Left renal pelvis (tissue), 4 donors: Measurements from ENCODE around the gene MED13L. TPM values are rescaled to one million over a fixed set of nuclear protein-coding genes. Genes with fewer than 3 reads are reported as not detected.

Experiments
- DNase-seq, 4 donors: peaks; one replicate each; pipeline ENCODE4 v3.0.0-alpha.2; 2013; ENCODE audit warnings: low read depth in 4 of 4, low spot score in 3 of 4
- polyA plus RNA-seq, 4 donors: library from polyadenylated mRNA; unstranded; fragments of 120-200 nt; gene quantifications; one replicate each; pipeline ENCODE4 v1.2.1, GENCODE V29; 2013; ENCODE audit not compliant: insufficient read length in 4 of 4

The MED13L gene
- polyA plus RNA-seq = 10 to 100 TPM; 75.8 to 90.8 (median 87.4) TPM

DNA sequence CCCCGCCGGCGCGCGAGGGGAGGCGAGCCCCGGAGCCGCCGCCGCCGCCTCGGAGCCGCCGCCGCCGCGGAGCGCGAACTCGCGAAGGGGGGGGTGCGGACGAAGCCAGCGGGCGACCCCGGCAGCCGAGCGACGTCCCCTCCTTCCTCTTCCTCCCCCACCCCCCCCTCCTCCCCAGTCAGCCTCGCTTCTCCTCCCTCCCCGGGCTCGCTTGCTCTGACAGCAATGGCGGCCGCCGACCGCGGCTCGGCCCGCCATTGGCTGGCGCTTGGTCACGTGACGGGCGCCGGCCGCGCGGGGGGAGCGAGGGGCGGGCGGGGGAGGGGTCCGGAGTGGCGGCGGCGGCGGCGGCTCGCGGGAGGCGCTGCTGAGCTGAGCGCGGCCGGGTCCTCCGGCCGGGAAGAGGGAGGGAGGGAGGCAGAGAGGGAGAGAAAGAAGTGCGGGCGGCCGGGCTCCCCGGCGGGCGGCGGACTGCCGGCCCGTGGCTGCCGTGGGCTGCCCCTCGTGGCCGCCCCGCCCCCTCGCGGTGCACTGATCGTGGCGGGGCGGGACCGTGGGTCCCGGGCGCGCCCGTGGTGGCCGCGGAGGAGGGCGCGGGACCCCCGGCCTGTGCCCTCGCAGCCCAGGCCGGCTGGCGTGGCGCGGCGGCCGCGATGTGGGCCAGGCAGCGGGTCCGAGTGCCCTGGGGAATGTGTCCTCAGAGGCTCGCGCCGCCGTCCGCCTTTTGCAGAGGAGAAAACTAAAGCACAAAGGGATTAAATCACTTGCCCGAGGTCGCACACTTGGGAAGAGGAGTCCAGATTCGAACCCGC lies at the start of gene MED13L:
MED13L (minus strand) TSS at position 227 of the 812 bp plus-strand sequence. CDS start 562 bp downstream, outside the sequence.
- peak; percentile 67 to 76 (median 72) for DNase-seq

DNA sequence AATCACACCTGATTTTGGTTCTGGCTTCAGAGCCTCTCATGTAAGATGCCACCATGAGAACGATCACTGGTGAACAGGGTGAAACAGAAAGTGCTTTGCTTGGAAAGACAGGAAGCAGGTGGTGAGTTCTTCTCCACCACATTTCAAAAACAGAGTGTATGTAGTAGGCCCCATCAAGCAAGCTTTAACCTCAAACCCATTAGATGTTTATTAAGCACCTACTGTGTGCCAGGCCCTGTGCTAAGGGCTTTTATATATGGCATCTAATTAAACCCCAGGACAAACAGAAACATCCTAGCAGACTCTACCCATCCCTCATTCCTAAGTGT lies 47.8 kb upstream of the MED13L start:
- no peak for DNase-seq

DNA sequence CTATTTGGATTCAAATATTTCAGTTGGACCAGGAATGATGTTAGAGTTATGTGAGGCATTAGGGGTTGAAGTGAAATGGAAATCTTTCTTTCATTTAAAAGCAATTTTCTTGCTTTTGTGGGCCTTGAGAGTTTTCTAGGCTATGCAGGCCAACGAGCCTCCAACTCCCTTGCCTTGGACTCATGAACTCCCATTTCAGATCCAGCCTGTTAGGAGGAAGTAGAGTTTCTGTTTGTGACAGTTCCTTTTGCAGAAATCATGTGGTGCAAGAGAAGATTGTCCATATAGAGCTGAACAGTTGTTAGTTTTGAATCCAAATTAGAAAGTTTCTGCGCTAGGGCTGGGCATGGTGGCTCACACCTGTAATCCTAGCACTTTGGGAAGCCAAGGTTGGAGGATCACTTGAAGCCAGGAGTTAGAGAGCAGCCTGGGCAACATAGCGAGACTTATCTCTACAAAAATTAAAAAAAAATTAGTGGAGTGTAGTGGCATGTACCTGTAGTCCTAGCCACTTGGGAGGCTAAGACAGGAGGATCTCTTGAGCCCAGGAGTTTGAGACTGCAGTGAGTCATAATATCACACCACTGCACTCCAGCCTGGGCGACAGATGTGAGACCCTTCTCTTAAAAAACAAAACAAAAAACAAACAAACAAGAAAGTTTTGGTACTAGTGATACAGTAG lies 47.3 kb upstream of the MED13L start:
- no peak for DNase-seq

- DNase-seq = no peak
Measured at GRCh38 chr12:116323406-116324386, 46.2 kb upstream of the MED13L start.

- no peak for DNase-seq
Measured at GRCh38 chr12:116321913-116322312, 44.4 kb upstream of the MED13L start.

DNA sequence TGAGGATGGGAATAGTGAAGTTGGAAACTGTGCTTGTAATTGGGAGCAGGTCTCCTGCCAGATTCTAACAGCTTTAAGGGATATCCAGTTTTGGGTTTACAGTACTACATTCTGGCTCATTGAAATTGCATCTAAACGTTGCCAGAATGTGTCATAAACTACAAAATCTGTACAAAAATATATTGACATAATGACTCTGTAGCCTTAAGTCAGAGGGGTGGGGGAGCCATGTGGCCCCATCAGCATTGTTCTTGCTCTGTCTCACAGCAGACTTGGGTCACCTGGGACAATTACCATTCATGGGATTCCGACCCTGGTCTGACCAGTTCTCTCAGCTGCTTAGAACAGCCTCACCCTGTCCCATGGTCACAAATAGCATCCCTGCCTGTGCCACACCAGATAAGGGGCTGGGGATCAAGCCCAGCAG lies 43.3 kb upstream of the MED13L start:
- no peak for DNase-seq

DNA sequence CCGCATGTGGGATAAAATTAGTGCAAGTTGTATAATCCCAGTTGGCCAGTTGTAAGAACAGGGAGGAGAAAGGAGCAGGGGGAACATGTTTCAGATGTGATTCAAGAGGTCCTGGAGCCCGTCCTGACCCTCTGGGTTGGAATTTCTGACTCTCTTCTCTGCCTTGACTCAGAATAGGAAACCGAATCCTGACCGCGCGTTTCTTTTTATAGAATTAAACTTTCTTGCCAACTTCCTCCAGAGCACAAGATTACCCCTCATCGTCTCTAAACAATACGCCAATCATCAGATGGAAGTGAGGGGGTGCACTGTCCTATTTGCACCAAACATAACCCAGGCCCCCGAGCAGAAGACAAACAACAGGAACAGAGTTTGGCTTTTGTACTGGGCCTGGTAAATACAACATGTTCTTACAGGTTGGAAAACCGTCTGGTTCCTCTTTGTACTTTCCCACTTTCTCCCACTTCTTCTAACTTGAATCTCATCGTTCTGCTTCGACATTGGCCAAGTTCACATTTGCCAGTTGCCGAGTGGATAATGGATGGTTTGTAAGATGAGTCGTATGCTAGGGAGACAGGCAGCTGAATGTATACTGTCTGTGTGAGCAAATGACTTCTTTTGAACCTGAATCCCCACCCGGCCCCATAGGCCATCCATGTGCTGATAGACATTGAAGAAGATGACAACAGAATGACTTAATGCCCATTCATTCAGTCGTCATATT lies 42.6 kb upstream of the MED13L start:
- DNase-seq = no peak

DNA sequence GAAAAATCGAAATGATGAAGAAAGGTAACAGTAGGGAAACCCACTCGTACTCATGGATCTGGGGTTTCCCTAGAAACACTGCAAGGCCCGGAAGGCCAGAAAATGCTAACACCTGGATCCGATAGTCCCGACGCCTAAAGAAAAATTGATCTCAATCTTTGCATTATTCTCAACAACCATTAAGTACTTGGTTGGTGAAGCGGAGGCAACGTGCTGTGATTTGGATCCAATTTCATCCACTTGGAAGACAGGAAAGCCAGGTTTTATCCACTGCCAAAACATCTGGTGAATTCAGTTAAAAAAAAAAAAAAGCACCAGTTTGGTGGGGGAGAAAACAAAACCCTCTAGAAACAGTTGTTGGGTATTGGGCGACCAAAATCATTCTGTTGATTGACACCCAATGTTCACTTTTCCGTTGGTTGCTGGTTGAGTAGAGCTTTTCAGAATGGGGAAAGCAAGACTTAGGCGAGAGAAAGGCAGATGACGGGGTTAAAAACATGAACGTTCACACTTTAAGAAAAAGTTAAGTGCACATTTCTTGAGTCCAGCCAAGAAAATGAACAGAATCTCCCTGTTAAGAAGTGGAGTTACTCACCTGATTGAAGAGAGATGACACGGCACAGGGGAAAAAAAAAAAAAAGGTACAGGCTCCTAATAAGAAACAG lies 41.9 kb upstream of the MED13L start:
- no peak for DNase-seq

DNA sequence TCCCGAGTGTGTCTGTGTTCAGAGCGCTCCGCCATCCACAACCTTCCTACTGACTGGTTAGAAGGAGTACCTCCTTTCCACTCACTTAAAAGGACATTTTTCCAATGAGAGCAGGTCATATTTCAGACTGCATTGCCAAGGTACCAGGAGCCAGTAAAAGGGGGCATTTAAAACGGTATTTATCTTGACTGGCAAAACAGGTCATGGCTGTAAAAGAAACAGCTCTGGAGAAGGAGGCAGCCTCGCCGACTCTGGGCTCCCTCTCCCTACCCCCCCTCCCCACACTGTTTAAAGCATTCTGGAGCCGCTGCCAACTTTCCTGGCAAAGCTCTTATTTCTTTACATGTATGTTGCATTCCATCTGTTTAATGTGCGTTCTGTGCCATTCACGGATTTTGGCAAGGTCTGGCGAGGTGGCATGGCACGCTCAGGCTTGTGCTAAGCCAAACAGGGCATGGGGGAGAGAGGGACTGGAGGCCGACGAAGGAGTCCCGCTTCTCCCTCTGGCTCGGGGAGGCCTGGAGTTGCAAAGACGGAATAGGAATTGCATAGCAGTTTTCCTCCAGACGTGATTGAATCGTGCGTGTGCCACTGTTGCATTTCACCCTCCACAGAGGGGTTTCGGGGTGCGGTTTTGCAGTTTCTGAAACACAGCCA lies 41.2 kb upstream of the MED13L start:
- no peak for DNase-seq

- no peak for DNase-seq
Measured at GRCh38 chr12:116317986-116318575, 40.6 kb upstream of the MED13L start.

DNA sequence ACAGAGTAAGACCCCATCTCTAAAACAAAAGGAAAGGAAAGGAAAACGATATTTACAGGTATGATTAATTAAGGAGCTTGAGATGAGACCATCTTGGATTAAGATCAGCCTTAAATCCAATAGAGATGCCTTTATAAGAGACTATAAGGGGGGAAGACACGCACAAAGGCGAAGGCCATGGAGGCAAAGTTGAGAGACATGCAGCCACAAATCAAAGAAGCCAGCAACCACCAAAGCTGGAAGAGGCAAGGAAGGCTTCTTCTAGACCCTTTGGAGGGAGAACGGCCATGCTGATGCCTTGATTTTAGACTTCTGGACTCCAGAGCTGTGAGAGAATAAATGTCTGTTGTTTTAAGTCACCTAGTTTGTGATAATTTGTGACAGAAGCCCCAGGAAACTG lies 39.6 kb upstream of the MED13L start:
- no peak for DNase-seq

- no peak for DNase-seq
Measured at GRCh38 chr12:116314477-116314876, 37.0 kb upstream of the MED13L start.

DNA sequence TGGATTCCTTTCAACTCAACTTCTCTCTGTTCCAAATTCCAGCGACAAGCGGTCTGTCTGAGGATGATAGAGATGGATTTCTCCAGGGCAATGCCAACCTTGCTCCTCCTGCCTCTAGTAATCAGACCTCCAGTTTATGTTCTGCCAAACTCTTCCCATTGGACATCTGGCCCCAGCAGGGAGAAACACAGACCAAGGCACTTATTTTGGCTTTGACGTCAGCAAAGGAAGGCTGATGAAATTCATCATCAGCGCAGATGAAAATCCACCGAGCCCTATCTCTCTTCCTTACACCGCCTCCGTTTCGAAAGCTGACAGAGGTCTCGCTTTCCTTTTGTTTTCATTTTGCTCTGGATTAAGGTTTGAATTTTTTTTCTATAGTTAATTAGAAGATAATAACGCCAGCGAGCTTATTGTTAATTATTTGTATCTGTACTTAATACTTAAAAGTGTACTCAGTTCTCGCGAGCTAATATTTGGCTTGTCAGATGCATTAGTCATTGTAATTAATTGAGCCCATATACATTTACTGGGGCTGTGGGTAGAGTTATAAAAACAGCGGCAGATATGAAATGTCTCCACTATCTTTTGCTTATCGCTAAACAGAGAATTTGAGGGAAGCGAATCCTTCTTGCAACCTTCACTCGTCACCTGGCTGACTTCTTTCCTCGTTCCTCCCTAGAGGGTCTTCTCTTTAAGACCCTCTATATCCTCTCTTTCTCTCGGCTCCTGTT lies 35.9 kb upstream of the MED13L start:
- no peak for DNase-seq

DNA sequence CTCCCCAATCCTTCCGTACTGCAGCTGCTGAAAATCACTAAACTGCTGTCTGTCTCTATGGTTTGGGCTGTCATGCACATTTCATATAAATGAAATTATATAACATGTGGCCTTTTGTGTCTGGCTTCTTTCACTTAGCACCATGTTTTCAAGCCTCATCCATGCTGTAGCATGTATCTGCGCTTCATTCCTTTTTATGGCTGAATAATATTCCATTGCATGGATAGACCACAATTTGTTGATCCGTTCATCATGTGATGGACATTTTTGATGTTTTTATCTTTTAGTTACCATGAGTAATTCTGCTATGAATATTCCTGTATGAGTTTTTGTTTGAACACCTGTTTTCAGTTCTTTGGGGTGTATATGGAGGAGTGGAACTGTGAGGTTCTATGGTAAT lies 32.6 kb upstream of the MED13L start:
- DNase-seq = no peak

DNA sequence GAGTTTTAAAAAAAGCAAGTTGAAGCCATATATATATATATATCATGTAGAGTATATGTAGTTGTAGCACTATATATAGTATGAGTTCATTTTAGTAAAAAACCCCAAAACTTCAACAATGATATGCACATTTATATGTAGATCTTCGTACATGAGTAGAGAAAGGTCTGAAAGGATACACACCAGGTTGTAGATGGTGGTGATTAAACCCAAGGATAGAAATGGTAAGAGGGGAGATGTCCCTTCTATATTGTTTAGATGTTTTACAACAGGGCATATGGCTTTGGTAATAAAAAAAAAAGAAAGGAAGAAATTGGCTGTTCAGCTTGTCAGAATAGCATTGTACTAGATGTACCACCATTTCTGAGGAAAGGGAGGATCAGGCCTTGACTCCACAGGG lies 31.9 kb upstream of the MED13L start:
- no peak for DNase-seq

DNA sequence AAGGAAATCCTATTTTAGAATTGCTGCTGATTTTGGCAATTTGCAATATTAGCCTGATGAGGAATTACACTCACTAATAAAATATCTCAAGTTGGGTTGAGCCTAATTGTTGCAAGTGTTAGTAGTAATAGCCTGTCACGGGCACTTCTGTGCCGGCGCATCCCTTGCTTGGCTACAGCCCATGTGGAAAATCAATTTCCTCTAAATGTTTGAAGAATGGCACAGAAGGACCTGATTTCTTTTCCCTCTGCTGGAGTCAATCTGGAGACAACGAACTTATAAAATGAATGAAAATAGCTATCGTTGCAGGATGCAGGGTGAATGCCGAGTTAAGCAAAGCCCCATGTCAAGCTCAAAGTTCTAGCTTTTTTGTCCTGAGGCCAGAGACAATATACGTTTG lies 31.2 kb upstream of the MED13L start:
- DNase-seq = no peak

DNA sequence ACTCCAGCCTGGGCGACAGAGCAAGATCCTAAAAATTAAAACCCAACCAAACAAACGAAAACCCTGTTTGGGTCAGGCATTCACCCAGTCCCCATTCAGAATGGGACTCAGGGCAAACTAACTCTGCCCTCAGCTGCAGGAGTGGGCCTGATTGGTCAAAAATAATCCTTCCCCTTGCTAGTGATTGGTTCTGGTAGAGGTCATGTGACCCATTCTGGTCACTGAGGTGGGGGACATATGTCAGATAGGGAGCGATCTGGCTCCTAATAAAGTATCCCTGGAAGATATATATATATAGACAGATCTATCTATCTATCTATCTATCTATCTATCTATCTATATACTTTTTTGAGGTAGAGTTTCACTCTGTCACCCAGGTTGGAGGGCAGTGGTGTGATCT lies 29.5 kb upstream of the MED13L start:
- no peak for DNase-seq

DNA sequence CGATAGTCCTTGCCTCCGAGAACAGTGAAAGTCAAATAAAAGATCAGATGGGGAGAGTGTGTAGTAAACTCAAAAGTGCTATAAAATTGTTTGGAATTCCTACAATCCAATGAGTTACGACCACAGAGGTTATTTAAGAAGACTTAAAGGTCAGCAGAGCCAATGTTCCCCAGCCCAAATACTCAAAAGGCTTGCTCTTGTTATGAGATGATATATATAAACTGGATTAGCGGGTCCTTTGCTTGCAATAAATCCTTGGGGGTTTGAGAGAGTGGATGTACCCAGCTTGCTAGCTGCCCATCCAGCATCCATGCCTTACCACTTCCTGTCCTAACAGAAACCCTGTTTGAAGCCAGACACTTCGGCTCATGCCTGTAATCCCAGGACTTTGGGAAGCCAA lies 29.0 kb upstream of the MED13L start:
- DNase-seq = no peak
